H9 (cell line): ENCODE results near the gene SLC19A1. TPM values are rescaled to one million over a fixed set of nuclear protein-coding genes. Genes with fewer than 3 reads are reported as not detected.
A peak's percentile ranks its signal among the peaks of the same experiment; 100 is the strongest.

Experiments used
- DNase-seq: peaks from one replicate; pipeline ENCODE4 v3.0.0-alpha.2; 2017
- H2AFZ ChIP-seq: one replicate; pipeline ENCODE4 v1.6.1; 2013; ENCODE audit warnings: mild to moderate bottlenecking, low read length, control low read depth, moderate library complexity
- H2AK5ac ChIP-seq: 2 replicates; pipeline ENCODE4 v1.6.1; 2013; ENCODE audit warnings: low read length, control low read depth, mixed read lengths; ENCODE audit not compliant: insufficient read length
- H2BK120ac ChIP-seq: one replicate; pipeline ENCODE4 v1.6.1; 2013; ENCODE audit warnings: low read depth, mild to moderate bottlenecking, low read length, control low read depth, inconsistent platforms; ENCODE audit not compliant: poor library complexity, severe bottlenecking
- H2BK12ac ChIP-seq: 2 replicates; pipeline ENCODE4 v1.6.1; 2013; ENCODE audit warnings: low read length, control low read depth, mixed read lengths, low read depth; ENCODE audit not compliant: insufficient read length
- H2BK15ac ChIP-seq: 2 replicates; pipeline ENCODE4 v1.6.1; 2013; ENCODE audit warnings: low read depth, low read length, control low read depth
- H2BK20ac ChIP-seq: one replicate; pipeline ENCODE4 v1.6.1; 2013; ENCODE audit warnings: low read depth, mild to moderate bottlenecking, low read length, control low read depth, inconsistent platforms; ENCODE audit not compliant: poor library complexity, severe bottlenecking
- H2BK5ac ChIP-seq: 2 replicates; pipeline ENCODE4 v1.6.1; 2013; ENCODE audit warnings: low read length, control low read depth, mixed read lengths; ENCODE audit not compliant: insufficient read length
- H3K14ac ChIP-seq: 2 replicates; pipeline ENCODE4 v1.6.1; 2013; ENCODE audit warnings: low read length, control low read depth; ENCODE audit not compliant: insufficient read depth
- H3K18ac ChIP-seq: 2 replicates; pipeline ENCODE4 v1.6.1; 2013; ENCODE audit warnings: low read depth, mild to moderate bottlenecking, mixed read lengths, low read length, control low read depth; ENCODE audit not compliant: insufficient read length
- H3K23ac ChIP-seq: 2 replicates; pipeline ENCODE4 v1.6.1; 2013; ENCODE audit warnings: low read length, control low read depth, mixed read lengths, low read depth; ENCODE audit not compliant: insufficient read length
- H3K23me2 ChIP-seq: 2 replicates; pipeline ENCODE4 v1.6.1; 2013; ENCODE audit warnings: low read depth, mild to moderate bottlenecking, mixed read lengths, low read length, control low read depth; ENCODE audit not compliant: insufficient read length, poor library complexity, severe bottlenecking
- H3K27ac ChIP-seq: 2 replicates; pipeline ENCODE4 v1.5.1; 2013; ENCODE audit warnings: low read length, control low read depth, mixed read lengths, low read depth; ENCODE audit not compliant: insufficient read length
- H3K27me3 ChIP-seq: 2 replicates; pipeline ENCODE4 v1.6.1; 2013; ENCODE audit warnings: low read length, control low read depth, inconsistent platforms; ENCODE audit not compliant: insufficient read depth
- H3K4ac ChIP-seq: 2 replicates; pipeline ENCODE4 v1.6.1; 2013; ENCODE audit warnings: low read depth, mild to moderate bottlenecking, control low read depth, inconsistent platforms, low read length, moderate library complexity
- H3K4me1 ChIP-seq: 2 replicates; pipeline ENCODE4 v1.6.1; 2013; ENCODE audit warnings: low read length, control low read depth, inconsistent platforms; ENCODE audit not compliant: insufficient read depth
- H3K4me2 ChIP-seq: 2 replicates; pipeline ENCODE4 v1.6.1; 2013; ENCODE audit warnings: low read length, control low read depth, mixed read lengths; ENCODE audit not compliant: insufficient read length, insufficient read depth
- H3K56ac ChIP-seq: 2 replicates; pipeline ENCODE4 v1.6.1; 2013; ENCODE audit warnings: low read depth, mild to moderate bottlenecking, mixed read lengths, low read length, control low read depth; ENCODE audit not compliant: insufficient read length
- H3K79me1 ChIP-seq: 2 replicates; pipeline ENCODE4 v1.6.1; 2013; ENCODE audit warnings: low read depth, mild to moderate bottlenecking, moderate library complexity, low read length, control low read depth, inconsistent platforms; ENCODE audit not compliant: insufficient read depth, poor library complexity, severe bottlenecking
- H3K79me2 ChIP-seq: 2 replicates; pipeline ENCODE4 v1.6.1; 2013; ENCODE audit warnings: low read length, control low read depth, inconsistent platforms; ENCODE audit not compliant: insufficient read depth
- H3K9ac ChIP-seq: 2 replicates; pipeline ENCODE4 v1.6.1; 2013; ENCODE audit warnings: low read length, control low read depth, mixed read lengths; ENCODE audit not compliant: insufficient read length; ENCODE audit errors: extremely low read depth
- H3K9me3 ChIP-seq: one replicate; pipeline ENCODE4 v1.6.1; 2013; ENCODE audit warnings: low read depth, low read length, inconsistent platforms; ENCODE audit not compliant: control insufficient read depth
- H3T11ph ChIP-seq: one replicate; pipeline ENCODE4 v1.6.1; 2013; ENCODE audit warnings: mild to moderate bottlenecking, low read length, control low read depth, inconsistent platforms
- H4K20me1 ChIP-seq: one replicate; pipeline ENCODE4 v1.6.1; 2013; ENCODE audit not compliant: control insufficient read depth, insufficient read length, insufficient read depth
- H4K5ac ChIP-seq: 2 replicates; pipeline ENCODE4 v1.6.1; 2013; ENCODE audit warnings: low read depth, mild to moderate bottlenecking, mixed read lengths, low read length, control low read depth; ENCODE audit not compliant: insufficient read length
- H4K8ac ChIP-seq: replicated peaks from 2 replicates; pipeline ENCODE4 v1.6.1; 2013; ENCODE audit warnings: low read length, control low read depth, mixed read lengths, low read depth; ENCODE audit not compliant: insufficient read length
- H4K91ac ChIP-seq: 2 replicates; pipeline ENCODE4 v1.6.1; 2013; ENCODE audit warnings: low read depth, mild to moderate bottlenecking, moderate library complexity, mixed read lengths, low read length, control low read depth; ENCODE audit not compliant: insufficient read length
- H3K27ac Mint-ChIP-seq, 3 experiments: 2 replicates in 2 of 3; 3 replicates in 1 of 3; pipeline ENCODE4 v1.8.0; 2020 to 2021; ENCODE audit warnings: mixed read lengths in 3 of 3, mild to moderate bottlenecking in 1 of 3, moderate library complexity in 1 of 3
- H3K27me3 Mint-ChIP-seq: 2 replicates; pipeline ENCODE4 v1.8.0; 2021; ENCODE audit warnings: low read depth, mild to moderate bottlenecking, moderate library complexity, mixed read lengths
- H3K36me3 Mint-ChIP-seq, 3 experiments: 2 replicates in 2 of 3; 3 replicates in 1 of 3; pipeline ENCODE4 v1.8.0; 2020 to 2021; ENCODE audit warnings: low read depth in 3 of 3, mixed read lengths in 3 of 3; ENCODE audit not compliant: insufficient read depth in 1 of 3
- H3K4me1 Mint-ChIP-seq, 2 experiments: 2 replicates each; pipeline ENCODE4 v1.8.0; 2020; ENCODE audit warnings: mixed read lengths in 2 of 2
- H3K4me3 Mint-ChIP-seq, 2 experiments: 2 replicates in 1 of 2; 3 replicates in 1 of 2; pipeline ENCODE4 v1.8.0; 2020 to 2021; ENCODE audit warnings: mild to moderate bottlenecking in 2 of 2, mixed read lengths in 2 of 2, moderate library complexity in 1 of 2
- H3K9me3 Mint-ChIP-seq, 2 experiments: 2 replicates in 1 of 2; 3 replicates in 1 of 2; pipeline ENCODE4 v1.8.0; 2020; ENCODE audit warnings: mild to moderate bottlenecking in 2 of 2, mixed read lengths in 2 of 2, moderate library complexity in 1 of 2
- WGBS: extraction: QIAGEN DNeasy Blood & Tissue Kit; methylation state at CpG from one replicate; pipeline ENCODE4 v1.1.7; 2013; ENCODE audit warnings: missing lambda C conversion rate, low lambda C conversion rate, mixed read lengths; ENCODE audit not compliant: insufficient read length; ENCODE audit errors: extremely low coverage; 5-methylcytosine and 5-hydroxymethylcytosine counted together
- total RNA-seq: library from RNA; stranded (reverse); gene quantifications from 2 replicates; pipeline ENCODE4 v1.2.1, GENCODE V29; 2021
- TF ChIP-seq, protein P1 (sequence below): fragments of 200-600 bp; sonication (generic); conservative IDR thresholded peaks from 3 replicates; pipeline ENCODE4 v1.8.0; 2021; ENCODE audit warnings: antibody characterized with exemption, mild to moderate bottlenecking

SLC19A1 gene
- total RNA-seq, 1 experiment from 2014 or later = 32.4 TPM

GRCh38 chr21:45550522-45551210 lies 8.4 kb upstream of the SLC19A1 start:
- no peaks in the 10 kb centered on the region for H3K23me2 ChIP-seq
- no peak overlapping the region for H3K23ac ChIP-seq
- H3K79me1 ChIP-seq = no peaks in the 10 kb centered on the region
- H3K18ac ChIP-seq = no peak overlapping the region
- no peak overlapping the region for H3K4me3 Mint-ChIP-seq
- no peaks in the 10 kb centered on the region for H3K9me3 ChIP-seq
- peaks cover 3 to 6% of the 10 kb centered on the region in 2 experiments; a peak in 3 of 5 replicates for H3K9me3 Mint-ChIP-seq
- H4K5ac ChIP-seq = no peak overlapping the region
- H2BK20ac ChIP-seq = no peak overlapping the region
- no peak overlapping the region for H2BK15ac ChIP-seq
- no peak overlapping the region for H3K27ac ChIP-seq
- no peak overlapping the region for H3K4ac ChIP-seq
- no peak overlapping the region for H3T11ph ChIP-seq
- H3K79me2 ChIP-seq = no peaks in the 10 kb centered on the region
- H3K27me3 ChIP-seq = no peaks in the 10 kb centered on the region
- no peak overlapping the region for H3K4me2 ChIP-seq
- H4K20me1 ChIP-seq = no peaks in the 10 kb centered on the region
- no peak overlapping the region for H2BK120ac ChIP-seq
- H3K4me1 ChIP-seq = peaks cover 2% of the 10 kb centered on the region; the same call in 1 of the 2 replicates
- H3K27me3 Mint-ChIP-seq = peaks cover 31% of the 10 kb centered on the region
- peaks cover 23 to 30% of the 10 kb centered on the region in 2 experiments for H3K4me1 Mint-ChIP-seq
- H3K56ac ChIP-seq = no peak overlapping the region
- H4K8ac ChIP-seq = no peak overlapping the region
- no peak overlapping the region; a peak in 2 of 7 replicates for H3K27ac Mint-ChIP-seq
- H3K9ac ChIP-seq = no peak overlapping the region
- H2BK5ac ChIP-seq = no peak overlapping the region
- no peak overlapping the region for H3K14ac ChIP-seq
- DNase-seq = peak; percentile 39
- TF ChIP-seq, protein P1, sequence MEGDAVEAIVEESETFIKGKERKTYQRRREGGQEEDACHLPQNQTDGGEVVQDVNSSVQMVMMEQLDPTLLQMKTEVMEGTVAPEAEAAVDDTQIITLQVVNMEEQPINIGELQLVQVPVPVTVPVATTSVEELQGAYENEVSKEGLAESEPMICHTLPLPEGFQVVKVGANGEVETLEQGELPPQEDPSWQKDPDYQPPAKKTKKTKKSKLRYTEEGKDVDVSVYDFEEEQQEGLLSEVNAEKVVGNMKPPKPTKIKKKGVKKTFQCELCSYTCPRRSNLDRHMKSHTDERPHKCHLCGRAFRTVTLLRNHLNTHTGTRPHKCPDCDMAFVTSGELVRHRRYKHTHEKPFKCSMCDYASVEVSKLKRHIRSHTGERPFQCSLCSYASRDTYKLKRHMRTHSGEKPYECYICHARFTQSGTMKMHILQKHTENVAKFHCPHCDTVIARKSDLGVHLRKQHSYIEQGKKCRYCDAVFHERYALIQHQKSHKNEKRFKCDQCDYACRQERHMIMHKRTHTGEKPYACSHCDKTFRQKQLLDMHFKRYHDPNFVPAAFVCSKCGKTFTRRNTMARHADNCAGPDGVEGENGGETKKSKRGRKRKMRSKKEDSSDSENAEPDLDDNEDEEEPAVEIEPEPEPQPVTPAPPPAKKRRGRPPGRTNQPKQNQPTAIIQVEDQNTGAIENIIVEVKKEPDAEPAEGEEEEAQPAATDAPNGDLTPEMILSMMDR = no peak
- WGBS = no CpG with 5 or more reads among the region's 17 CpGs
- no peak overlapping the region for H4K91ac ChIP-seq
- no peak overlapping the region for H2BK12ac ChIP-seq
- H3K36me3 Mint-ChIP-seq = peaks cover 0 to 7% (median 1%) of the 10 kb centered on the region in 3 experiments; a peak in 2 of 7 replicates
- no peak overlapping the region for H2AK5ac ChIP-seq
- H2AFZ ChIP-seq = no peak overlapping the region
